Keratinocyte (primary cell): ENCODE data around the gene THOC6.

Source experiments
- EZH2 ChIP-seq: IDR thresholded peaks from one replicate; pipeline ENCODE4 v1.6.1; 2012; ENCODE audit warnings: inconsistent platforms, mild to moderate bottlenecking, low read length, moderate library complexity
- TF ChIP-seq, protein P1 (sequence below), 3 experiments: IDR thresholded peaks in 1 of 3; conservative IDR thresholded peaks in 1 of 3; optimal IDR thresholded peaks in 1 of 3; 2 replicates in 2 of 3; 3 replicates in 1 of 3; pipeline versions ENCODE3 to v1.5.1; 2011; ENCODE audit warnings: low read length in 3 of 3, mild to moderate bottlenecking in 3 of 3, moderate library complexity in 2 of 3, control low read depth in 1 of 3, inconsistent platforms in 1 of 3; ENCODE audit not compliant: insufficient read depth in 2 of 3; ENCODE audit errors: extremely low read depth in 1 of 3

DNA sequence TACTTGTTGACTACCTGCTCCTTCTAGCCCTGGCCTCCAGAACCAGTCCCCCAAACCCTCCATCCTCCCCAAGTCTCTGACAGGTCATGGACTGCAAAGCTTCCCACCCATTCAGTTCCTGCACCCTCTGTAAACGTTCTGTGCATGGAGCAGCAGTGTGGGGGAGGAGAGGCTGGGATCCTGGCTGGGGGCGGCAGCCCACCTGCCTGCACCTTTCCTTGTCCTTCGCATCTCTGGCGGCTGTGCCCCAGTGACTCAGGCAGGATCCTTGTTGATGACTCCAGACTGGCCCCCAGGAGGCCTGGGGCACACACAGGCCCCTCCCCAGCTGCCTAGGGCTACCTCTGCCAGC lies 42.0 kb upstream of the THOC6 start:
- no peak for TF ChIP-seq EZH2
- TF ChIP-seq, protein P1, sequence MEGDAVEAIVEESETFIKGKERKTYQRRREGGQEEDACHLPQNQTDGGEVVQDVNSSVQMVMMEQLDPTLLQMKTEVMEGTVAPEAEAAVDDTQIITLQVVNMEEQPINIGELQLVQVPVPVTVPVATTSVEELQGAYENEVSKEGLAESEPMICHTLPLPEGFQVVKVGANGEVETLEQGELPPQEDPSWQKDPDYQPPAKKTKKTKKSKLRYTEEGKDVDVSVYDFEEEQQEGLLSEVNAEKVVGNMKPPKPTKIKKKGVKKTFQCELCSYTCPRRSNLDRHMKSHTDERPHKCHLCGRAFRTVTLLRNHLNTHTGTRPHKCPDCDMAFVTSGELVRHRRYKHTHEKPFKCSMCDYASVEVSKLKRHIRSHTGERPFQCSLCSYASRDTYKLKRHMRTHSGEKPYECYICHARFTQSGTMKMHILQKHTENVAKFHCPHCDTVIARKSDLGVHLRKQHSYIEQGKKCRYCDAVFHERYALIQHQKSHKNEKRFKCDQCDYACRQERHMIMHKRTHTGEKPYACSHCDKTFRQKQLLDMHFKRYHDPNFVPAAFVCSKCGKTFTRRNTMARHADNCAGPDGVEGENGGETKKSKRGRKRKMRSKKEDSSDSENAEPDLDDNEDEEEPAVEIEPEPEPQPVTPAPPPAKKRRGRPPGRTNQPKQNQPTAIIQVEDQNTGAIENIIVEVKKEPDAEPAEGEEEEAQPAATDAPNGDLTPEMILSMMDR (optimal IDR thresholded peaks at IDR 0.05 in 1 of 3, IDR thresholded peaks at IDR 0.05 in 1 of 3, conservative IDR thresholded peaks at IDR 0.05 in 1 of 3; ENCODE audit: extremely low read depth in 1 of 3, insufficient read depth in 2 of 3, low read length in 3 of 3) = no peak
